ENCODE measurements around the gene RNU6-9. TPM values are rescaled to one million over a fixed set of nuclear protein-coding genes. Genes with fewer than 3 reads are reported as not detected.
A peak's percentile ranks its signal among the peaks of the same experiment; 100 is the strongest.

Gene RNU6-9
- total and polyA plus RNA-seq, 12 donors: not detected

DNA sequence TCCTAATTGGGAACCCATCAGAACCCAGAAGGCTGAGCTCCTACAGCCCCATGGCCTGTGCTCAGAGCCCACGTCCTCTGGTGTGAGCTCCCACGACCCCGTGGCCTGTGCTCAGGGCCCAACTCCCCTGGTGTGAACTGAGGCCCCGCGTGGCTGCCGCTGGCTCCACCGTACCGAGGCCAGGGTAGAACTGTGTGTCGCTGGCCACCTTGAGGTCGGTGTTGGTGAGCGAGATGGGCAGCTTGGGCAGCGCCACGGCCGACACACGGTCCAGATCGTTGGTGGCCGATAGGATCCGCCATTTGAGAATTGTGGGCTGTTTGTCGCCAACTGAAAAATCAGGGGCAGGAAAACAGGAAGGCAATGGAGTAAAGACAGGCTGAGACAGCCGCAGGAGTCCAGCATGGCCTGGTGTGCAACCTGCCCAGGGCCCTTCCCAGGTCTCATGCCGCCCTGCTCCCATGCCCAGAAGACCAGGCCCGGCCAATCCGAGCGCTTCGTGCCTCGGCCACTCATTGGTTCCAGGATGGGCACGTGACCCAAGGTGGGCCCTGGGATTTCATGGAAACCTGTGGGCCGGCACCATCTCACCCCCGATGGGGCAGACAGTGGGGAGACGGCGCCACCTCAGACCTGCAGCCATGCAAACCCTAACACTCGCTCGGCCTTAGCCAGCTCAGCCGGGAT is 11.8 kb upstream of the RNU6-9 start:
- intact Hi-C loops (cut with DNase I): no loop called here
- H3K36me3 ChIP-seq: peaks cover 0 to 74% (median 44%) of the 10 kb centered on the region in 9 donors
- DNase-seq: no peak

DNA sequence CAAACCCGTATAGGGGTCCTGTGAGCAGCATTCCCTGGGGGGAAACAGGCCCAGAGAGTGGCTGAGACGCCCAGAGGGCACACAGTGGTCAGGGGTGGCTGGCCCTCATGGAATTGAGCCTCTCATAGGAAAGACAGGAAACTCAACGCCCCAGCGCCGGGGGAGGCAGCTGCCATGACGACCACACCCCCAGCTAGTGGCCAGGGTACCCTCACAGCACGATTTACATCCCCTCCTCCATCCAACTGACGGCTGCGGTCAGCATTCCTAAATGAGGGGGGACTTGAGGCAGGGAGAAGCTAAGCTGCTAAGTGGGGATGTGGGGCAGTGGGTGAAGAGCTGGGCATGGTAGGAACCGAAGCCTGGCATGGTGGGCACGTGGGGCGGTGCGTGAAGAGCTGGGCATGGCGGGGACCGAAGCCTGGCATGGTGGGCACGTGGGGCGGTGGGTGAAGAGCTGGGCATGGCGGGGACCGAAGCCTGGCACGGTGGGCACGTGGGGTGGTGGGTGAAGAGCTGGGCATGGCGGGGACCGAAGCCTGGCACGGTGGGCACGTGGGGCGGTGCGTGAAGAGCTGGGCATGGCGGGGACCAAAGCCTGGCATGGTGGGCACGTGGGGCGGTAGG is 10.3 kb upstream of the RNU6-9 start:
- Histone ChIP-seq H3K27ac (no peak overlapping the region), H3K9me3 (no peaks in the 10 kb centered on the region), H3K4me1 (no peaks in the 10 kb centered on the region), H3K4me3 (no peak overlapping the region), H3K27me3 (no peaks in the 10 kb centered on the region), H3K36me3 (peaks cover 0 to 80% (median 38%) of the 10 kb centered on the region in 9 donors)
- ATAC-seq (peak in 1 of 8 donors; percentile 14), DNase-seq (no peak)
- TF ChIP-seq, protein P1, sequence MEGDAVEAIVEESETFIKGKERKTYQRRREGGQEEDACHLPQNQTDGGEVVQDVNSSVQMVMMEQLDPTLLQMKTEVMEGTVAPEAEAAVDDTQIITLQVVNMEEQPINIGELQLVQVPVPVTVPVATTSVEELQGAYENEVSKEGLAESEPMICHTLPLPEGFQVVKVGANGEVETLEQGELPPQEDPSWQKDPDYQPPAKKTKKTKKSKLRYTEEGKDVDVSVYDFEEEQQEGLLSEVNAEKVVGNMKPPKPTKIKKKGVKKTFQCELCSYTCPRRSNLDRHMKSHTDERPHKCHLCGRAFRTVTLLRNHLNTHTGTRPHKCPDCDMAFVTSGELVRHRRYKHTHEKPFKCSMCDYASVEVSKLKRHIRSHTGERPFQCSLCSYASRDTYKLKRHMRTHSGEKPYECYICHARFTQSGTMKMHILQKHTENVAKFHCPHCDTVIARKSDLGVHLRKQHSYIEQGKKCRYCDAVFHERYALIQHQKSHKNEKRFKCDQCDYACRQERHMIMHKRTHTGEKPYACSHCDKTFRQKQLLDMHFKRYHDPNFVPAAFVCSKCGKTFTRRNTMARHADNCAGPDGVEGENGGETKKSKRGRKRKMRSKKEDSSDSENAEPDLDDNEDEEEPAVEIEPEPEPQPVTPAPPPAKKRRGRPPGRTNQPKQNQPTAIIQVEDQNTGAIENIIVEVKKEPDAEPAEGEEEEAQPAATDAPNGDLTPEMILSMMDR (IDR thresholded peaks at IDR 0.05): no peak
- intact Hi-C loops (cut with DNase I): no loop called here
- 93 to 94% methylated on average over 21 to 30 of the region's 30 CpGs for WGBS, 2 donors

More for the DNA sequence above, 11.8 kb upstream of the RNU6-9 start:
- whole genome bisulfite sequencing, 2 donors: 98% methylated on average over 34 of the region's 34 CpGs
- ATAC-seq: peak in 1 of 8 donors; percentile 29
- H3K27ac ChIP-seq: no peak overlapping the region
- no peaks in the 10 kb centered on the region for H3K9me3 ChIP-seq
- H3K4me1 ChIP-seq: no peaks in the 10 kb centered on the region
- no peak overlapping the region for H3K4me3 ChIP-seq
- TF ChIP-seq, protein P1 (IDR thresholded peaks at IDR 0.05): no peak
- no peaks in the 10 kb centered on the region for H3K27me3 ChIP-seq

DNA sequence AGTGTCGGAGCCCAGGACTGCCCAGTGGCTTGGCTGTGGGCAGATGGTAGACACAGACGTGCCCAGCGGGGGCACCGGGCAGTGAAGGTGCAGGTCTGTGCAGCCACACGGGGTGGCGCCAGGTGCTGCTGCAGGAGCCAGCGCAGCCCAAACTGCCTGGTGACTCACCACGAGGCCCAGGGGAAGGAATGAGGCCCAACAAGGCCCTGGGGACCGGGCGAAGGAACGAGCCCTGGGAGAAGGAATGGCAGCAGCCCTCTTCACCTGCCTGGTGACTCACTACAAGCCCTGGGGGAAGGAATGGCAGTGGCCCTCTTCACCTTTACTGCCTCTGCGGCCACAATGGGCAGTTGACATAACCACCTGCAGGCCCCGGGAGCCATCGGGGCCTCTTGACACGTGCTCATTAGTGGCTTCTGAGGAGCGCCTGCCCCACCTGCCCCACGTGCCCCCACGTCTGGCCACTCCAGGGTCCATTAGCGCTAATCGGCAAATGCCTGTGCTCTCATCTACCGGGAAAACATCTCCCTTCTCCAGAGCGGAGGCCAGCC is 9.5 kb upstream of the RNU6-9 start:
- Histone ChIP-seq H3K36me3 (peaks cover 0 to 87% (median 38%) of the 10 kb centered on the region in 9 donors), H3K9me3 (no peaks in the 10 kb centered on the region), H3K27ac (no peak overlapping the region), H3K4me1 (no peaks in the 10 kb centered on the region), H3K27me3 (no peaks in the 10 kb centered on the region), H3K4me3 (no peak overlapping the region)
- 94 to 95% methylated on average over 22 of the region's 22 CpGs for WGBS, 2 donors
- TF ChIP-seq, protein P1 (IDR thresholded peaks at IDR 0.05): no peak
- no peak for ATAC-seq
- DNase-seq: no peak
- intact Hi-C loops (cut with DNase I): no loop called here

DNA sequence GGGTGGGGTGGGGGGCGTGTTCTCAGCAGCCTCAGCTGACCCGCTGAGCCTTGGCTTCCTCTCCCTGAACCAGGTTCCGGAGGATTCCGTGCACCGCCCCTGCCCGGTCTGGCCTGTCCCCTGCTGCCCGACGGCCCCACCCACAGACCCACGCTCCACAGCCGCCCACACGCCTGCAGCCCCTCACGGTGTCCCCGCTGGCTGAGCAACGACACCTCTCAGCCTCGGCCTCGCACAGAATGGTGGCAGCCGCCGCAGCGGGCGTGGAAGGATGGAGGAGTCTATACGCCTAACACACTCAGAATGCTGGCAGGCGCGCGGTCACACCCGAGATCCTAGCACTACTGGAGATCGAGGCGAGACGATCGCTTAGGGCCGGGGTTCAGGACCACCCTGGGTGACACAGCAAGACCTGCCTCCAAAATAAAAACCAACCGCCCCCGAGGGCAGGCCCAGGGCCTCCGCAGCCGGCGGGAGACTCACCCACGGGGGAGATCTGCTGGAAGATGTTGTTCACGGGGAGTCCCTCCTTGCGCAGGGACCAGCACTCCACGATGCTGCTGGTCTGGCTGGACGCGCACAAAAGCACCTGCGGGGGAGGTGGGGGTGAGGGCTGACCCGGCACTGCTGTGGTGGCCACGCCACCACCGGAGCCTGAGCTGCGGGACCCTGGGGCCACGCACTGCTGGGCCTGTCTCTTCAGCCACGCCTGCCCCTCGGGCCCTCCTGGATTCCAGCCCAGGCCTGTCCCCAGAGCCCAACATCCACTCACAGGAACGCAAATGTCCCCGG is 8.7 kb upstream of the RNU6-9 start:
- WGBS, 2 donors: 91 to 93% methylated on average over 51 of the region's 51 CpGs
- ATAC-seq (no peak), DNase-seq (no peak)
- TF ChIP-seq, protein P1 (IDR thresholded peaks at IDR 0.05): no peak
- peaks cover 0 to 95% (median 42%) of the 10 kb centered on the region in 9 donors for H3K36me3 ChIP-seq
- H3K27me3 ChIP-seq: no peaks in the 10 kb centered on the region
- H3K4me3 ChIP-seq: no peak overlapping the region
- H3K9me3 ChIP-seq: no peaks in the 10 kb centered on the region
- intact Hi-C loops (cut with DNase I): no loop called here
- no peak overlapping the region for H3K27ac ChIP-seq
- H3K4me1 ChIP-seq: no peaks in the 10 kb centered on the region

All from heart right ventricle (tissue), 16 donors.